Measurements from ENCODE around the gene DUSP9.

DNA sequence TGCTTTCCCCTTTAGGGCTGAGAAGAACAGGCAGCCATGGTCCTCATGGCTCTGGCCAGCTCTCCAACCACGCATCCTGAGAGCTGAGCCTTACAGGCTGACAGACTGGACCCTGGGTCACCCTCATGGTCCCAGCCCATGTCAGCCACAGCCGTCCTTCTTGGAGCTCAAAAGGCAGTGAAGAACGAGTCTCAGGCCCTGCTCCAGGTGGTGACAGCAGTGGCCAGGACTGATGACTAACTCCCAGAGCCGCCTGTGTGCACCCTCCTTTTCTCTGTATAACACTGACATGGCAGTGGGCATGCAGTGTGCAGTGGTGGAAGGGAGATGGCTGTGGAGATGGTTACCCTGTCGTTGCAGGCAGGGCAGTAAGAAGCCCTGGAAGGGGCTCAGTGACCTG, 10.3 kb upstream of the DUSP9 start:
- TF ChIP-seq CTCF (IDR thresholded peaks at IDR 0.05) (no peak), POLR2A (IDR thresholded peaks at IDR 0.05) (no peak)

Measured in testis (tissue), 2 donors.